HEK293 (cell line): ENCODE data around the gene LNX1.

Source experiments
- CTCF ChIA-PET: fragments of 350-600 bp; formaldehyde crosslinking; extraction: SDS; loops from one replicate; lab custom pipeline; 2021; ENCODE audit warnings: antibody characterized with exemption; lab: Yijun Ruan, JAX
- POLR2A ChIA-PET: fragments of 300-600 bp; formaldehyde crosslinking; extraction: SDS; loops from one replicate; lab custom pipeline; 2020; ENCODE audit warnings: antibody characterized with exemption, inconsistent platforms; lab: Yijun Ruan, JAX
- H3K27ac ChIP-seq: fragments of 200-500 bp; sonication (Bioruptor generic); 2 replicates; pipeline ENCODE4 v1.5.1; 2014; ENCODE audit warnings: low read depth, low read length, control low read depth, inconsistent platforms; ENCODE audit errors: extremely low read depth
- H3K36me3 ChIP-seq, 2 experiments: fragments of 200-500 bp in 1 of 2; sonication (Bioruptor generic) in 1 of 2; 1 replicate in 1 of 2; 2 replicates in 1 of 2; pipeline ENCODE4 v1.5.1; 2014 to 2017; ENCODE audit warnings: inconsistent platforms in 2 of 2, low read length in 2 of 2; ENCODE audit not compliant: control insufficient read depth in 2 of 2, insufficient read depth in 1 of 2
- H3K4me1 ChIP-seq: fragments of 200-500 bp; sonication (Bioruptor generic); 2 replicates; pipeline ENCODE4 v1.5.1; 2014; ENCODE audit warnings: mild to moderate bottlenecking, low read length, inconsistent platforms; ENCODE audit not compliant: control insufficient read depth, insufficient read depth
- H3K4me3 ChIP-seq: 2 replicates; pipeline ENCODE4 v1.5.1; 2011; ENCODE audit warnings: low read depth, mild to moderate bottlenecking, control low read depth, low read length, moderate library complexity
- H3K9me3 ChIP-seq: fragments of 200-500 bp; sonication (Bioruptor generic); 2 replicates; pipeline ENCODE4 v1.5.1; 2014; ENCODE audit warnings: low read depth, low read length, inconsistent platforms; ENCODE audit not compliant: control insufficient read depth, insufficient read depth
- ATF2 ChIP-seq: fragments of 450-650 bp; formaldehyde crosslinking; IDR thresholded peaks from 2 replicates; pipeline ENCODE4 v1.5.1; 2016; ENCODE audit warnings: missing biosample characterization, missing genetic modification characterization, low read depth
- BCL6B ChIP-seq: fragments of 450-650 bp; formaldehyde crosslinking; IDR thresholded peaks from 2 replicates; pipeline ENCODE4 v1.5.1; 2017; ENCODE audit warnings: missing biosample characterization, missing genetic modification characterization
- CTCF ChIP-seq: fragments of 450-650 bp; formaldehyde crosslinking; IDR thresholded peaks from 2 replicates; pipeline ENCODE4 v1.5.1; 2016; ENCODE audit warnings: missing biosample characterization, missing genetic modification characterization
- FEZF1 ChIP-seq: fragments of 450-650 bp; formaldehyde crosslinking; IDR thresholded peaks from 2 replicates; pipeline ENCODE4 v1.5.1; 2016; ENCODE audit warnings: missing biosample characterization, missing genetic modification characterization
- HOXD13 ChIP-seq: sonication (generic); formaldehyde crosslinking; IDR thresholded peaks from 2 replicates; pipeline ENCODE4 v1.8.0; 2022; ENCODE audit warnings: missing genetic modification reagents, borderline replicate concordance
- MZF1 ChIP-seq: fragments of 450-650 bp; formaldehyde crosslinking; IDR thresholded peaks from 2 replicates; pipeline ENCODE4 v1.5.1; 2017; ENCODE audit warnings: missing biosample characterization, missing genetic modification characterization, borderline replicate concordance
- PBX3 ChIP-seq: sonication (generic); formaldehyde crosslinking; IDR thresholded peaks from 2 replicates; pipeline ENCODE4 v1.8.1; 2022; ENCODE audit warnings: mild to moderate bottlenecking, moderate library complexity, missing genetic modification reagents
- REPIN1 ChIP-seq: fragments of 450-650 bp; formaldehyde crosslinking; IDR thresholded peaks from 2 replicates; pipeline ENCODE4 v1.5.1; 2017; ENCODE audit warnings: missing biosample characterization, missing genetic modification characterization, low read depth
- SP7 ChIP-seq: fragments of 450-650 bp; formaldehyde crosslinking; IDR thresholded peaks from 2 replicates; pipeline ENCODE4 v1.5.1; 2016; ENCODE audit warnings: missing biosample characterization, missing genetic modification characterization
- TRIM28 ChIP-seq: IDR thresholded peaks from 2 replicates; pipeline ENCODE4 v1.6.1; 2011; ENCODE audit warnings: low read length, control low read depth, borderline replicate concordance
- YY1 ChIP-seq: fragments of 450-650 bp; formaldehyde crosslinking; IDR thresholded peaks from 2 replicates; pipeline ENCODE4 v1.5.1; 2018; ENCODE audit warnings: missing biosample characterization, missing genetic modification characterization
- YY2 ChIP-seq: fragments of 450-650 bp; formaldehyde crosslinking; IDR thresholded peaks from 2 replicates; pipeline ENCODE4 v1.5.1; 2016; ENCODE audit warnings: missing biosample characterization, missing genetic modification characterization
- ZNF280D ChIP-seq: fragments of 450-650 bp; formaldehyde crosslinking; IDR thresholded peaks from 2 replicates; pipeline ENCODE4 v1.5.1; 2016; ENCODE audit warnings: missing biosample characterization, missing genetic modification characterization
- ZNF423 ChIP-seq: fragments of 450-650 bp; formaldehyde crosslinking; IDR thresholded peaks from 2 replicates; pipeline ENCODE4 v1.5.1; 2016; ENCODE audit warnings: missing biosample characterization, missing genetic modification characterization
- ZNF488 ChIP-seq: fragments of 450-650 bp; formaldehyde crosslinking; IDR thresholded peaks from 2 replicates; pipeline ENCODE4 v1.5.1; 2016; ENCODE audit warnings: missing biosample characterization, missing genetic modification characterization
- ZNF530 ChIP-seq: fragments of 450-650 bp; formaldehyde crosslinking; IDR thresholded peaks from 2 replicates; pipeline ENCODE4 v1.5.1; 2016; ENCODE audit warnings: low read depth, missing biosample characterization, missing genetic modification characterization
- ZNF561 ChIP-seq: fragments of 450-650 bp; IDR thresholded peaks from 2 replicates; pipeline ENCODE4 v1.5.1; 2018; ENCODE audit warnings: missing biosample characterization, missing genetic modification characterization, borderline replicate concordance
- ZNF623 ChIP-seq: fragments of 450-650 bp; formaldehyde crosslinking; IDR thresholded peaks from 2 replicates; pipeline ENCODE4 v1.5.1; 2016; ENCODE audit warnings: missing biosample characterization, missing genetic modification characterization
- ZNF626 ChIP-seq: fragments of 450-650 bp; sonication (Bioruptor Pico); formaldehyde crosslinking; IDR thresholded peaks from 2 replicates; pipeline ENCODE4 v1.5.1; 2018; ENCODE audit warnings: missing biosample characterization, missing genetic modification characterization, inconsistent platforms
- ZNF670 ChIP-seq: fragments of 450-650 bp; formaldehyde crosslinking; IDR thresholded peaks from 2 replicates; pipeline ENCODE4 v1.5.1; 2016; ENCODE audit warnings: missing biosample characterization, missing genetic modification characterization, low read depth

The LNX1 gene

GRCh38 chr4:53545942-53546581 is 45.2 kb downstream of the LNX1 start:
- H3K4me3 ChIP-seq = no peak overlapping the region
- H3K36me3 ChIP-seq = no peaks in the 10 kb centered on the region
- no peak overlapping the region for H3K27ac ChIP-seq
- peaks cover 3% of the 10 kb centered on the region; the same call in 1 of the 2 replicates for H3K4me1 ChIP-seq
- ChIA-PET CTCF (interaction anchor here (0.6 kb wide), 1 partner anchor 164 kb away, joined by 3 read pairs; no protein-coding TSS in a partner anchor), POLR2A (no interaction called here)
- TF ChIP-seq ZNF626 (tag by site-specific recombination) (no peak), ZNF423 (tag by site-specific recombination) (no peak), SP7 (no peak), MZF1 (tag by site-specific recombination) (no peak), ZNF530 (tag by site-specific recombination) (no peak), HOXD13 (CRISPR knock-in tag) (no peak), BCL6B (no peak), ATF2 (no peak), ZNF623 (no peak), ZNF488 (tag by site-specific recombination) (no peak), ZNF670 (tag by site-specific recombination) (no peak), TRIM28 (no peak)
- H3K9me3 ChIP-seq = no peaks in the 10 kb centered on the region

GRCh38 chr4:53545273-53545672 is 46.0 kb downstream of the LNX1 start:
- CTCF ChIA-PET = no interaction called here
- TF ChIP-seq CTCF (tag by site-specific recombination) = no peak
- no peak for TF ChIP-seq YY2 (tag by site-specific recombination)
- no peak for TF ChIP-seq REPIN1 (tag by site-specific recombination)
- TF ChIP-seq PBX3 (CRISPR knock-in tag) = no peak
- TF ChIP-seq FEZF1 (tag by site-specific recombination) = no peak
- no peak for TF ChIP-seq YY1 (tag by site-specific recombination)
- no peak for TF ChIP-seq ZNF280D (tag by site-specific recombination)
- TF ChIP-seq ZNF561 = no peak
- no peak overlapping the region for H3K4me3 ChIP-seq
- no peaks in the 10 kb centered on the region for H3K36me3 ChIP-seq
- no peaks in the 10 kb centered on the region for H3K9me3 ChIP-seq
- POLR2A ChIA-PET = no interaction called here
- peaks cover 3% of the 10 kb centered on the region; the same call in 1 of the 2 replicates for H3K4me1 ChIP-seq
- no peak overlapping the region for H3K27ac ChIP-seq
